H9 (cell line): ENCODE data around the gene FCRL2. TPM values are rescaled to one million over a fixed set of nuclear protein-coding genes. Genes with fewer than 3 reads are reported as not detected.

Source experiments
- DNase-seq: peaks from one replicate; pipeline ENCODE4 v3.0.0-alpha.2; 2017
- H2AFZ ChIP-seq: one replicate; pipeline ENCODE4 v1.6.1; 2013; ENCODE audit warnings: mild to moderate bottlenecking, low read length, control low read depth, moderate library complexity
- H2AK5ac ChIP-seq: 2 replicates; pipeline ENCODE4 v1.6.1; 2013; ENCODE audit warnings: low read length, control low read depth, mixed read lengths; ENCODE audit not compliant: insufficient read length
- H2BK120ac ChIP-seq: one replicate; pipeline ENCODE4 v1.6.1; 2013; ENCODE audit warnings: low read depth, mild to moderate bottlenecking, low read length, control low read depth, inconsistent platforms; ENCODE audit not compliant: poor library complexity, severe bottlenecking
- H2BK12ac ChIP-seq: 2 replicates; pipeline ENCODE4 v1.6.1; 2013; ENCODE audit warnings: low read length, control low read depth, mixed read lengths, low read depth; ENCODE audit not compliant: insufficient read length
- H2BK15ac ChIP-seq: 2 replicates; pipeline ENCODE4 v1.6.1; 2013; ENCODE audit warnings: low read depth, low read length, control low read depth
- H2BK20ac ChIP-seq: one replicate; pipeline ENCODE4 v1.6.1; 2013; ENCODE audit warnings: low read depth, mild to moderate bottlenecking, low read length, control low read depth, inconsistent platforms; ENCODE audit not compliant: poor library complexity, severe bottlenecking
- H2BK5ac ChIP-seq: 2 replicates; pipeline ENCODE4 v1.6.1; 2013; ENCODE audit warnings: low read length, control low read depth, mixed read lengths; ENCODE audit not compliant: insufficient read length
- H3K14ac ChIP-seq: 2 replicates; pipeline ENCODE4 v1.6.1; 2013; ENCODE audit warnings: low read length, control low read depth; ENCODE audit not compliant: insufficient read depth
- H3K18ac ChIP-seq: 2 replicates; pipeline ENCODE4 v1.6.1; 2013; ENCODE audit warnings: low read depth, mild to moderate bottlenecking, mixed read lengths, low read length, control low read depth; ENCODE audit not compliant: insufficient read length
- H3K23ac ChIP-seq: 2 replicates; pipeline ENCODE4 v1.6.1; 2013; ENCODE audit warnings: low read length, control low read depth, mixed read lengths, low read depth; ENCODE audit not compliant: insufficient read length
- H3K23me2 ChIP-seq: 2 replicates; pipeline ENCODE4 v1.6.1; 2013; ENCODE audit warnings: low read depth, mild to moderate bottlenecking, mixed read lengths, low read length, control low read depth; ENCODE audit not compliant: insufficient read length, poor library complexity, severe bottlenecking
- H3K27ac ChIP-seq: 2 replicates; pipeline ENCODE4 v1.5.1; 2013; ENCODE audit warnings: low read length, control low read depth, mixed read lengths, low read depth; ENCODE audit not compliant: insufficient read length
- H3K27me3 ChIP-seq: 2 replicates; pipeline ENCODE4 v1.6.1; 2013; ENCODE audit warnings: low read length, control low read depth, inconsistent platforms; ENCODE audit not compliant: insufficient read depth
- H3K4ac ChIP-seq: 2 replicates; pipeline ENCODE4 v1.6.1; 2013; ENCODE audit warnings: low read depth, mild to moderate bottlenecking, control low read depth, inconsistent platforms, low read length, moderate library complexity
- H3K4me1 ChIP-seq: 2 replicates; pipeline ENCODE4 v1.6.1; 2013; ENCODE audit warnings: low read length, control low read depth, inconsistent platforms; ENCODE audit not compliant: insufficient read depth
- H3K4me2 ChIP-seq: 2 replicates; pipeline ENCODE4 v1.6.1; 2013; ENCODE audit warnings: low read length, control low read depth, mixed read lengths; ENCODE audit not compliant: insufficient read length, insufficient read depth
- H3K56ac ChIP-seq: 2 replicates; pipeline ENCODE4 v1.6.1; 2013; ENCODE audit warnings: low read depth, mild to moderate bottlenecking, mixed read lengths, low read length, control low read depth; ENCODE audit not compliant: insufficient read length
- H3K79me1 ChIP-seq: 2 replicates; pipeline ENCODE4 v1.6.1; 2013; ENCODE audit warnings: low read depth, mild to moderate bottlenecking, moderate library complexity, low read length, control low read depth, inconsistent platforms; ENCODE audit not compliant: insufficient read depth, poor library complexity, severe bottlenecking
- H3K79me2 ChIP-seq: 2 replicates; pipeline ENCODE4 v1.6.1; 2013; ENCODE audit warnings: low read length, control low read depth, inconsistent platforms; ENCODE audit not compliant: insufficient read depth
- H3K9ac ChIP-seq: 2 replicates; pipeline ENCODE4 v1.6.1; 2013; ENCODE audit warnings: low read length, control low read depth, mixed read lengths; ENCODE audit not compliant: insufficient read length; ENCODE audit errors: extremely low read depth
- H3K9me3 ChIP-seq: one replicate; pipeline ENCODE4 v1.6.1; 2013; ENCODE audit warnings: low read depth, low read length, inconsistent platforms; ENCODE audit not compliant: control insufficient read depth
- H3T11ph ChIP-seq: one replicate; pipeline ENCODE4 v1.6.1; 2013; ENCODE audit warnings: mild to moderate bottlenecking, low read length, control low read depth, inconsistent platforms
- H4K20me1 ChIP-seq: one replicate; pipeline ENCODE4 v1.6.1; 2013; ENCODE audit not compliant: control insufficient read depth, insufficient read length, insufficient read depth
- H4K5ac ChIP-seq: 2 replicates; pipeline ENCODE4 v1.6.1; 2013; ENCODE audit warnings: low read depth, mild to moderate bottlenecking, mixed read lengths, low read length, control low read depth; ENCODE audit not compliant: insufficient read length
- H4K8ac ChIP-seq: replicated peaks from 2 replicates; pipeline ENCODE4 v1.6.1; 2013; ENCODE audit warnings: low read length, control low read depth, mixed read lengths, low read depth; ENCODE audit not compliant: insufficient read length
- H4K91ac ChIP-seq: 2 replicates; pipeline ENCODE4 v1.6.1; 2013; ENCODE audit warnings: low read depth, mild to moderate bottlenecking, moderate library complexity, mixed read lengths, low read length, control low read depth; ENCODE audit not compliant: insufficient read length
- H3K27ac Mint-ChIP-seq, 3 experiments: 2 replicates in 2 of 3; 3 replicates in 1 of 3; pipeline ENCODE4 v1.8.0; 2020 to 2021; ENCODE audit warnings: mixed read lengths in 3 of 3, mild to moderate bottlenecking in 1 of 3, moderate library complexity in 1 of 3
- H3K27me3 Mint-ChIP-seq: 2 replicates; pipeline ENCODE4 v1.8.0; 2021; ENCODE audit warnings: low read depth, mild to moderate bottlenecking, moderate library complexity, mixed read lengths
- H3K36me3 Mint-ChIP-seq, 3 experiments: 2 replicates in 2 of 3; 3 replicates in 1 of 3; pipeline ENCODE4 v1.8.0; 2020 to 2021; ENCODE audit warnings: low read depth in 3 of 3, mixed read lengths in 3 of 3; ENCODE audit not compliant: insufficient read depth in 1 of 3
- H3K4me1 Mint-ChIP-seq, 2 experiments: 2 replicates each; pipeline ENCODE4 v1.8.0; 2020; ENCODE audit warnings: mixed read lengths in 2 of 2
- H3K4me3 Mint-ChIP-seq, 2 experiments: 2 replicates in 1 of 2; 3 replicates in 1 of 2; pipeline ENCODE4 v1.8.0; 2020 to 2021; ENCODE audit warnings: mild to moderate bottlenecking in 2 of 2, mixed read lengths in 2 of 2, moderate library complexity in 1 of 2
- H3K9me3 Mint-ChIP-seq, 2 experiments: 2 replicates in 1 of 2; 3 replicates in 1 of 2; pipeline ENCODE4 v1.8.0; 2020; ENCODE audit warnings: mild to moderate bottlenecking in 2 of 2, mixed read lengths in 2 of 2, moderate library complexity in 1 of 2
- total RNA-seq: library from RNA; stranded (reverse); gene quantifications from 2 replicates; pipeline ENCODE4 v1.2.1, GENCODE V29; 2021
- TF ChIP-seq, protein P1 (sequence below): fragments of 200-600 bp; sonication (generic); conservative IDR thresholded peaks from 3 replicates; pipeline ENCODE4 v1.8.0; 2021; ENCODE audit warnings: antibody characterized with exemption, mild to moderate bottlenecking

The FCRL2 gene
- total RNA-seq, 1 experiment from 2014 or later, result not detected

DNA sequence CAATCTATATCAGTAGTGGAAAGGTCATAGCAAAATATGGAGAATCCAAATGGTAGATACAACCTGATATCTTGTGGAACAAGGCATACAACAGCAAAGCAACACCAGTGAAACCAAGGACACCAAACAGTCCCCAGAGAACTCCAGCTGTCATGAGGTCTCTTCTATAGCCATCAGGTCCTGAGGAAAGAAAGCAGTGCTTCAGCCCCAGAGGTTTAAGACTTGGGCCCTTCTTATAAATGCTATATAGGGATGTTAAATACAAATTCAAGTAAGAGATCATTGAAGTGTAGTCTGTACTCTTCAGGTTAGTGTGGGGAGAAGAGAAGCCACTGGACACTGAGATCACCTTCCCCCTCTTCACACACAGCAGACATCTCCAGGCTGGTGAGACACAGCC lies 10.1 kb downstream of the FCRL2 start:
- no peak for DNase-seq
- H2BK5ac ChIP-seq, result no peak overlapping the region
- H3K23me2 ChIP-seq, result no peaks in the 10 kb centered on the region
- no peak overlapping the region for H3K4ac ChIP-seq
- H3K18ac ChIP-seq, result no peak overlapping the region
- no peaks in the 10 kb centered on the region for H3K79me2 ChIP-seq
- H4K20me1 ChIP-seq, result no peaks in the 10 kb centered on the region
- no peaks in the 10 kb centered on the region for H3K4me1 ChIP-seq
- Mint-ChIP-seq H3K36me3 (no peaks in the 10 kb centered on the region), H3K27ac (no peak overlapping the region), H3K9me3 (no peaks in the 10 kb centered on the region), H3K4me3 (no peak overlapping the region), H3K4me1 (no peaks in the 10 kb centered on the region), H3K27me3 (no peaks in the 10 kb centered on the region; the same call in 1 of the 2 replicates)
- no peak overlapping the region for H4K8ac ChIP-seq
- H3K9me3 ChIP-seq, result no peaks in the 10 kb centered on the region
- H4K91ac ChIP-seq, result no peak overlapping the region
- no peak overlapping the region for H2BK120ac ChIP-seq
- no peak overlapping the region for H2AFZ ChIP-seq
- H2BK12ac ChIP-seq, result no peak overlapping the region
- H3K56ac ChIP-seq, result no peak overlapping the region
- H3K27ac ChIP-seq, result no peak overlapping the region
- no peak overlapping the region for H2AK5ac ChIP-seq
- TF ChIP-seq, protein P1, sequence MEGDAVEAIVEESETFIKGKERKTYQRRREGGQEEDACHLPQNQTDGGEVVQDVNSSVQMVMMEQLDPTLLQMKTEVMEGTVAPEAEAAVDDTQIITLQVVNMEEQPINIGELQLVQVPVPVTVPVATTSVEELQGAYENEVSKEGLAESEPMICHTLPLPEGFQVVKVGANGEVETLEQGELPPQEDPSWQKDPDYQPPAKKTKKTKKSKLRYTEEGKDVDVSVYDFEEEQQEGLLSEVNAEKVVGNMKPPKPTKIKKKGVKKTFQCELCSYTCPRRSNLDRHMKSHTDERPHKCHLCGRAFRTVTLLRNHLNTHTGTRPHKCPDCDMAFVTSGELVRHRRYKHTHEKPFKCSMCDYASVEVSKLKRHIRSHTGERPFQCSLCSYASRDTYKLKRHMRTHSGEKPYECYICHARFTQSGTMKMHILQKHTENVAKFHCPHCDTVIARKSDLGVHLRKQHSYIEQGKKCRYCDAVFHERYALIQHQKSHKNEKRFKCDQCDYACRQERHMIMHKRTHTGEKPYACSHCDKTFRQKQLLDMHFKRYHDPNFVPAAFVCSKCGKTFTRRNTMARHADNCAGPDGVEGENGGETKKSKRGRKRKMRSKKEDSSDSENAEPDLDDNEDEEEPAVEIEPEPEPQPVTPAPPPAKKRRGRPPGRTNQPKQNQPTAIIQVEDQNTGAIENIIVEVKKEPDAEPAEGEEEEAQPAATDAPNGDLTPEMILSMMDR, result no peak
- H3K9ac ChIP-seq, result no peak overlapping the region
- no peak overlapping the region for H3K23ac ChIP-seq
- H4K5ac ChIP-seq, result no peak overlapping the region
- no peak overlapping the region for H3K4me2 ChIP-seq
- no peak overlapping the region for H2BK15ac ChIP-seq
- H3K14ac ChIP-seq, result no peak overlapping the region
- H3K79me1 ChIP-seq, result no peaks in the 10 kb centered on the region
- no peak overlapping the region for H3T11ph ChIP-seq
- H3K27me3 ChIP-seq, result no peaks in the 10 kb centered on the region
- H2BK20ac ChIP-seq, result no peak overlapping the region
